RWPE2 (cell line): ENCODE measurements around the gene FOXRED2.
"Not testable (repeated sequence)": the region's sequence is repeated elsewhere in the genome, so short reads cannot be mapped to it uniquely, and the experiment has no call there.

Source experiments
- ATAC-seq: fragments of 200-7000 bp; cut with Tn5 transposase; 3 replicates; pipeline ENCODE4 v1.9.1; 2021; ENCODE audit warnings: low read depth
- DNase-seq: peaks from one replicate; pipeline ENCODE4 v3.0.0-alpha.2; 2020; ENCODE audit warnings: low spot score
- H3K27ac ChIP-seq: fragments of 450-650 bp; 2 replicates; pipeline ENCODE4 v1.5.1; 2017; ENCODE audit warnings: mild to moderate bottlenecking; ENCODE audit not compliant: poor library complexity, severe bottlenecking
- H3K27me3 ChIP-seq: fragments of 250-450 bp; sonication (Bioruptor Pico); 2 replicates; pipeline ENCODE4 v1.5.1; 2021; ENCODE audit warnings: mild to moderate bottlenecking, moderate library complexity; ENCODE audit not compliant: insufficient read depth, poor library complexity, severe bottlenecking
- H3K36me3 ChIP-seq: fragments of 250-450 bp; sonication (Bioruptor Pico); 2 replicates; pipeline ENCODE4 v1.5.1; 2020; ENCODE audit warnings: low read depth, mild to moderate bottlenecking, moderate library complexity
- H3K4me1 ChIP-seq: fragments of 250-450 bp; sonication (Bioruptor Pico); 2 replicates; pipeline ENCODE4 v1.5.1; 2021; ENCODE audit warnings: mild to moderate bottlenecking, moderate library complexity; ENCODE audit not compliant: insufficient read depth, poor library complexity, severe bottlenecking
- H3K4me3 ChIP-seq: fragments of 250-450 bp; sonication (Bioruptor Pico); 2 replicates; pipeline ENCODE4 v1.5.1; 2021; ENCODE audit warnings: mild to moderate bottlenecking, moderate library complexity; ENCODE audit not compliant: severe bottlenecking
- H3K9me3 ChIP-seq: fragments of 250-450 bp; sonication (Bioruptor Pico); 2 replicates; pipeline ENCODE4 v1.5.1; 2021; ENCODE audit warnings: mild to moderate bottlenecking, moderate library complexity; ENCODE audit not compliant: severe bottlenecking
- CTCF ChIP-seq: fragments of 450-650 bp; IDR thresholded peaks from one replicate; pipeline ENCODE4 v1.5.1; 2017; ENCODE audit warnings: mild to moderate bottlenecking, moderate library complexity; ENCODE audit not compliant: poor library complexity, severe bottlenecking

Gene FOXRED2

GRCh38 chr22:36456464-36456845 is 50.4 kb downstream of the FOXRED2 start:
- H3K9me3 ChIP-seq = no peaks in the 10 kb centered on the region
- no peak for DNase-seq
- H3K36me3 ChIP-seq = no peaks in the 10 kb centered on the region
- H3K27me3 ChIP-seq = no peaks in the 10 kb centered on the region
- H3K27ac ChIP-seq = no peak overlapping the region
- TF ChIP-seq CTCF = no peak
- no peak for ATAC-seq
- peaks cover 8% of the 10 kb centered on the region for H3K4me1 ChIP-seq
- no peak overlapping the region for H3K4me3 ChIP-seq

GRCh38 chr22:36455571-36456463 is 51.0 kb downstream of the FOXRED2 start:
- TF ChIP-seq CTCF = no peak
- Histone ChIP-seq H3K4me1 (peaks cover 10% of the 10 kb centered on the region), H3K27ac (peak overlapping the region; percentile 17), H3K27me3 (no peaks in the 10 kb centered on the region), H3K36me3 (no peaks in the 10 kb centered on the region), H3K4me3 (peak overlapping the region; percentile 17), H3K9me3 (no peaks in the 10 kb centered on the region)
- DNase-seq (no peak), ATAC-seq (no peak)

GRCh38 chr22:36454916-36455570 is 51.8 kb downstream of the FOXRED2 start:
- H3K4me1 ChIP-seq = peaks cover 10% of the 10 kb centered on the region
- peak; percentile 93 for DNase-seq
- peak overlapping the region; percentile 17 for H3K27ac ChIP-seq
- no peaks in the 10 kb centered on the region for H3K27me3 ChIP-seq
- no peaks in the 10 kb centered on the region for H3K9me3 ChIP-seq
- peak; percentile 19 for TF ChIP-seq CTCF
- peak; percentile 78 for ATAC-seq
- H3K4me3 ChIP-seq = peak overlapping the region; percentile 17
- no peaks in the 10 kb centered on the region for H3K36me3 ChIP-seq

- Histone ChIP-seq H3K9me3 (no peaks in the 10 kb centered on the region), H3K4me1 (peaks cover 10% of the 10 kb centered on the region)
These were observed 52.9 kb downstream of the FOXRED2 start for GRCh38 chr22:36453855-36454378.

GRCh38 chr22:36452978-36453607 is 53.7 kb downstream of the FOXRED2 start:
- H3K27ac ChIP-seq, H3K4me3 ChIP-seq, DNase-seq, H3K27me3 ChIP-seq, ATAC-seq, H3K9me3 ChIP-seq, H3K36me3 ChIP-seq: not testable (repeated sequence)
- peaks cover 10% of the 10 kb centered on the region for H3K4me1 ChIP-seq

More at GRCh38 chr22:36453855-36454378, 52.9 kb downstream of the FOXRED2 start:
- Histone ChIP-seq H3K4me3 (no peak overlapping the region), H3K36me3 (no peaks in the 10 kb centered on the region), H3K27ac (no peak overlapping the region), H3K27me3 (no peaks in the 10 kb centered on the region)
- TF ChIP-seq CTCF = no peak
- DNase-seq (no peak), ATAC-seq (no peak)
